ENCODE data around the gene PPM1H.

GRCh38 chr12:62606654-62607053 is 328.3 kb downstream of the PPM1H start:
- TF ChIP-seq EP300 (IDR thresholded peaks at IDR 0.05; ENCODE audit: borderline replicate concordance) (no peak), FOXM1 (IDR thresholded peaks at IDR 0.05; ENCODE audit: borderline replicate concordance, low read depth) (no peak), MAX (IDR thresholded peaks at IDR 0.05) (no peak), EGR1 (IDR thresholded peaks at IDR 0.05) (no peak), NFIC (IDR thresholded peaks at IDR 0.05) (no peak), RAD21 (IDR thresholded peaks at IDR 0.05; ENCODE audit: low read depth) (no peak), CEBPB (IDR thresholded peaks at IDR 0.05) (no peak), TCF12 (IDR thresholded peaks at IDR 0.05; ENCODE audit: low read depth) (no peak), YY1 (IDR thresholded peaks at IDR 0.05; ENCODE audit: low read depth) (no peak), REST (IDR thresholded peaks at IDR 0.05; ENCODE audit: low read depth) (no peak), ZBTB7A (IDR thresholded peaks at IDR 0.05; ENCODE audit: low read depth) (no peak)
- TF ChIP-seq, protein P1, sequence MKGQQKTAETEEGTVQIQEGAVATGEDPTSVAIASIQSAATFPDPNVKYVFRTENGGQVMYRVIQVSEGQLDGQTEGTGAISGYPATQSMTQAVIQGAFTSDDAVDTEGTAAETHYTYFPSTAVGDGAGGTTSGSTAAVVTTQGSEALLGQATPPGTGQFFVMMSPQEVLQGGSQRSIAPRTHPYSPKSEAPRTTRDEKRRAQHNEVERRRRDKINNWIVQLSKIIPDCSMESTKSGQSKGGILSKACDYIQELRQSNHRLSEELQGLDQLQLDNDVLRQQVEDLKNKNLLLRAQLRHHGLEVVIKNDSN (IDR thresholded peaks at IDR 0.05) = no peak

Measured in Ishikawa (cell line).